GM12878 (cell line): ENCODE data around the gene ATP7B. TPM values are rescaled to one million over a fixed set of nuclear protein-coding genes. Genes with fewer than 3 reads are reported as not detected.

Experiments used
- ATAC-seq: fragments of 200-7000 bp; cut with Tn5 transposase; 3 replicates; pipeline ENCODE4 v1.9.1; 2020; ENCODE audit warnings: mild to moderate bottlenecking, moderate library complexity
- BruUV-seq: library from RNA; stranded (reverse); fragments of 400-500 nt; replicated peaks from 2 replicates; lab custom pipeline; 2021; lab: Mats Ljungman, UMichigan
- CTCF ChIA-PET: fragments of 300-600 bp; sonication (Branson Sonifier 250); formaldehyde crosslinking; extraction: SDS; loops from one replicate; lab custom pipeline; 2021; ENCODE audit warnings: inconsistent platforms; lab: Yijun Ruan, JAX
- POLR2A ChIA-PET: fragments of 350-600 bp; formaldehyde crosslinking; extraction: SDS; loops from one replicate; lab custom pipeline; 2021; ENCODE audit warnings: inconsistent platforms; lab: Charles Lee
- RAD21 ChIA-PET: fragments of 300-600 bp; sonication (Branson Sonifier 250); formaldehyde crosslinking; loops from one replicate; lab custom pipeline; 2023; ENCODE audit warnings: antibody characterized with exemption; ENCODE audit not compliant: unreplicated experiment; lab: Charles Lee
- SMC1A ChIA-PET: fragments of 300-600 bp; sonication (Branson Sonifier 250); formaldehyde crosslinking; loops from one replicate; lab custom pipeline; 2023; ENCODE audit not compliant: unreplicated experiment, uncharacterized antibody; lab: Charles Lee
- DNase-seq: peaks from one replicate; pipeline ENCODE4 v3.0.0-alpha.2; 2011; ENCODE audit warnings: low read depth, low spot score
- FAIRE-seq: peaks from 3 replicates; lab custom pipeline; 2011; peaks lifted over from hg19 to GRCh38; lab: Jason Lieb, UNC
- H2AFZ ChIP-seq: 2 replicates; pipeline ENCODE4 v1.6.0; 2011; ENCODE audit warnings: low read depth, low read length, control low read depth; ENCODE audit not compliant: control insufficient read depth
- H3K27ac ChIP-seq: 2 replicates; pipeline ENCODE4 v1.5.1; 2011; ENCODE audit warnings: control low read depth; ENCODE audit not compliant: control insufficient read depth, insufficient read depth
- H3K27me3 ChIP-seq, 2 experiments: replicated peaks in 1 of 2; 2 replicates each; pipeline versions ENCODE4 v1.6.0 to v1.6.1; 2011; ENCODE audit warnings: low read length in 1 of 2; ENCODE audit not compliant: control insufficient read depth in 2 of 2, insufficient read depth in 2 of 2
- H3K36me3 ChIP-seq, 2 experiments: 2 replicates each; pipeline ENCODE4 v1.5.1; 2011; ENCODE audit warnings: low read length in 1 of 2; ENCODE audit not compliant: control insufficient read depth in 2 of 2, insufficient read depth in 2 of 2
- H3K4me1 ChIP-seq: 2 replicates; pipeline ENCODE4 v1.6.1; 2011; ENCODE audit warnings: mild to moderate bottlenecking, low read length, moderate library complexity, mixed read lengths; ENCODE audit not compliant: control insufficient read depth, insufficient read depth
- H3K4me2 ChIP-seq: 2 replicates; pipeline ENCODE4 v1.6.0; 2011; ENCODE audit warnings: control low read depth; ENCODE audit not compliant: control insufficient read depth, insufficient read depth
- H3K4me3 ChIP-seq: fragments of 200-600 bp; sonication (generic); 2 replicates; pipeline ENCODE4 v1.5.1; 2016
- H3K79me2 ChIP-seq: 2 replicates; pipeline ENCODE4 v1.6.0; 2011; ENCODE audit warnings: low read length; ENCODE audit not compliant: control insufficient read depth, insufficient read depth
- H3K9ac ChIP-seq: 2 replicates; pipeline ENCODE4 v1.8.0; 2011; ENCODE audit warnings: low read length, control low read depth, mixed read lengths; ENCODE audit not compliant: control insufficient read depth, insufficient read depth
- H3K9me3 ChIP-seq: replicated peaks from 3 replicates; pipeline ENCODE4 v1.5.1; 2011; ENCODE audit warnings: mild to moderate bottlenecking, low read length; ENCODE audit not compliant: control insufficient read depth, insufficient read depth
- H4K20me1 ChIP-seq: 2 replicates; pipeline ENCODE4 v1.6.0; 2011; ENCODE audit not compliant: control insufficient read depth, insufficient read depth
- ASH2L ChIP-seq: fragments of 300-600, 200-600 bp; sonication (generic); IDR thresholded peaks from 2 replicates; pipeline ENCODE4 v1.6.1; 2017; ENCODE audit warnings: low read depth, mild to moderate bottlenecking, borderline replicate concordance
- BCL3 ChIP-seq: IDR thresholded peaks from 2 replicates; pipeline ENCODE4 v1.6.1; 2011; ENCODE audit warnings: borderline replicate concordance, low read depth, mild to moderate bottlenecking, moderate library complexity, low read length; ENCODE audit not compliant: insufficient read depth, poor library complexity, severe bottlenecking
- CBX5 ChIP-seq: sonication (generic); IDR thresholded peaks from 2 replicates; pipeline ENCODE4 v1.6.1; 2016; ENCODE audit warnings: low read depth, moderate library complexity, mild to moderate bottlenecking, inconsistent platforms
- CEBPZ ChIP-seq: fragments of 150-350 bp; IDR thresholded peaks from 2 replicates; pipeline ENCODE4 v1.6.1; 2016; ENCODE audit warnings: low read depth, low read length
- FOXK2 ChIP-seq: fragments of 450-650 bp; IDR thresholded peaks from 2 replicates; pipeline ENCODE4 v1.6.1; 2017; ENCODE audit warnings: mild to moderate bottlenecking, moderate library complexity
- PAX5 ChIP-seq: IDR thresholded peaks from 2 replicates; pipeline ENCODE4 v1.6.1; 2011; ENCODE audit warnings: low read depth, low read length, borderline replicate concordance
- SMC3 ChIP-seq: IDR thresholded peaks from 2 replicates; pipeline ENCODE4 v1.6.1; 2011; ENCODE audit warnings: low read length, improper control_type of control experiment, borderline replicate concordance
- TAF1 ChIP-seq: IDR thresholded peaks from 2 replicates; pipeline ENCODE4 v1.6.1; 2011; ENCODE audit warnings: mild to moderate bottlenecking, low read depth, low read length, borderline replicate concordance
- WGBS: methylation state at CpG from one replicate; pipeline ENCODE4 v1.1.6; 2016; ENCODE audit warnings: low lambda C conversion rate; ENCODE audit not compliant: insufficient replicate concordance, insufficient coverage; ENCODE audit errors: missing lambda C conversion rate; 5-methylcytosine and 5-hydroxymethylcytosine counted together
- in situ Hi-C: fragments of 300-500 bp; cut with MboI; formaldehyde crosslinking; loops from 9 replicates; pipeline ENCODE4 v1.14.3; 2018; ENCODE audit warnings: mixed read lengths
- intact Hi-C: fragments of 100-400 bp; cut with micrococcal nuclease; formaldehyde crosslinking; loops from one replicate; pipeline ENCODE4 v1.14.2; 2022; ENCODE audit not compliant: unreplicated experiment
- polyA plus RNA-seq, 11 experiments: library from polyadenylated mRNA; depleted of rRNA in 4 of 11; unstranded in 6 of 11; stranded (reverse) in 5 of 11; fragments of >200 nt; fragmentation: Nextera tagmentation in 4 of 11; fragmentation: Illumina TruSeq in 1 of 11; extraction: Ambion mirVana in 4 of 11; extraction: Trizol in 1 of 11; gene quantifications; 1 replicate in 1 of 11; 2 replicates in 10 of 11; pipeline versions ENCODE4 v1.2.1 to v1.2.3, GENCODE V29; 2011 to 2016; ENCODE audit warnings: inconsistent platforms in 2 of 11, missing spikeins in 2 of 11, low read depth in 1 of 11
- total RNA-seq, 4 experiments: library from RNA; depleted of rRNA in 3 of 4; stranded (reverse); fragments of >200 nt in 3 of 4; fragmentation: Illumina TruSeq in 1 of 4; extraction: Trizol in 1 of 4; gene quantifications; 2 replicates each; pipeline versions ENCODE4 v1.2.1 to v1.2.3, GENCODE V29; 2013 to 2021

ATP7B gene
- total and polyA plus RNA-seq, 10 of the 15 experiments (the other 5 are each of a cell fraction or from before 2014, with no cell fraction given) = under 0.01 to 1.1 (median 0.06) TPM; not detected in 2

GRCh38 chr13:51916051-51916818 lies 95.0 kb downstream of the ATP7B start:
- no peak overlapping the region for H3K27ac ChIP-seq
- intact Hi-C loops = no loop called here
- WGBS = 48% methylated on average over 7 of the region's 7 CpGs
- H3K4me1 ChIP-seq = peaks cover 3% of the 10 kb centered on the region; the same call in 1 of the 2 replicates
- H4K20me1 ChIP-seq = no peaks in the 10 kb centered on the region
- H3K79me2 ChIP-seq = no peaks in the 10 kb centered on the region
- in situ Hi-C loops = no loop called here
- ChIA-PET CTCF (no interaction called here), SMC1A (no interaction called here), RAD21 (no interaction called here), POLR2A (no interaction called here)
- H2AFZ ChIP-seq = no peak overlapping the region
- peaks cover 0 to 17% of the 10 kb centered on the region in 2 experiments for H3K27me3 ChIP-seq
- no peak overlapping the region for H3K4me2 ChIP-seq
- FAIRE-seq (no peak), DNase-seq (no peak), ATAC-seq (no peak)
- TF ChIP-seq PAX5 (no peak), CBX5 (no peak), FOXK2 (no peak), BCL3 (no peak), TAF1 (no peak), CEBPZ (no peak), SMC3 (no peak), ASH2L (no peak)
- no peaks in the 10 kb centered on the region for H3K36me3 ChIP-seq
- no TSS peak for BruUV-seq
- no peak overlapping the region for H3K4me3 ChIP-seq
- no peaks in the 10 kb centered on the region for H3K9me3 ChIP-seq
- no peak overlapping the region for H3K9ac ChIP-seq
